ENCODE measurements around the gene PCSK5. TPM values are rescaled to one million over a fixed set of nuclear protein-coding genes. Genes with fewer than 3 reads are reported as not detected.

Gene PCSK5
- total RNA-seq, 1 experiment from 2014 or later, result 0.17 TPM

DNA sequence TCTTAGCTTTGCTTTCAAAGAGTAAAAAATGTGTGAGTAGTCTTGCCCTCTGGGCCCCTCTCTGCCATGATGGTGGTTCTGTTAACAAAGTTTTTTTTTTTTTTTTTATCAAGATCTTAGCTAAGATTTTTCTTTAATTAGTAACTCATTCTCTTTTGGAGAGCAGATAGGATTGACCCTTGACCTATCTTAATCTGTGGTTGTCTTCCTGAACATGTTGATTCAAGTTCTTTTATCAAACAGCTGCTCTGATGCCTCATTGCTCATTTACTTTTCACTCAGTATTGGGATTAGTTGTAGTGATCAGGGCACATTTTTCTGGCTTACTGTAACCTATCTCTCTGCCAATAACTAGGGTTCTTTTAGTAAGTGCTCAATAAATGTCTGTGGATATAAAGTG lies 106.3 kb downstream of the PCSK5 start:
- H3K4me3 ChIP-seq (ENCODE audit: low read depth, low read length, poor library complexity, severe bottlenecking), result no peak overlapping the region
- no TSS peak for BruUV-seq (replicated peaks)
- H3K4me1 ChIP-seq (ENCODE audit: insufficient read depth, low read length, poor library complexity, severe bottlenecking), result no peaks in the 10 kb centered on the region
- no peaks in the 10 kb centered on the region for H3K36me3 ChIP-seq (ENCODE audit: insufficient read depth, low read length, poor library complexity, severe bottlenecking)
- TF ChIP-seq EZH2 (IDR thresholded peaks at IDR 0.05; ENCODE audit: borderline replicate concordance, low read depth, low read length, poor library complexity, severe bottlenecking), result no peak
- TF ChIP-seq, protein P1, sequence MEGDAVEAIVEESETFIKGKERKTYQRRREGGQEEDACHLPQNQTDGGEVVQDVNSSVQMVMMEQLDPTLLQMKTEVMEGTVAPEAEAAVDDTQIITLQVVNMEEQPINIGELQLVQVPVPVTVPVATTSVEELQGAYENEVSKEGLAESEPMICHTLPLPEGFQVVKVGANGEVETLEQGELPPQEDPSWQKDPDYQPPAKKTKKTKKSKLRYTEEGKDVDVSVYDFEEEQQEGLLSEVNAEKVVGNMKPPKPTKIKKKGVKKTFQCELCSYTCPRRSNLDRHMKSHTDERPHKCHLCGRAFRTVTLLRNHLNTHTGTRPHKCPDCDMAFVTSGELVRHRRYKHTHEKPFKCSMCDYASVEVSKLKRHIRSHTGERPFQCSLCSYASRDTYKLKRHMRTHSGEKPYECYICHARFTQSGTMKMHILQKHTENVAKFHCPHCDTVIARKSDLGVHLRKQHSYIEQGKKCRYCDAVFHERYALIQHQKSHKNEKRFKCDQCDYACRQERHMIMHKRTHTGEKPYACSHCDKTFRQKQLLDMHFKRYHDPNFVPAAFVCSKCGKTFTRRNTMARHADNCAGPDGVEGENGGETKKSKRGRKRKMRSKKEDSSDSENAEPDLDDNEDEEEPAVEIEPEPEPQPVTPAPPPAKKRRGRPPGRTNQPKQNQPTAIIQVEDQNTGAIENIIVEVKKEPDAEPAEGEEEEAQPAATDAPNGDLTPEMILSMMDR (conservative IDR thresholded peaks at IDR 0.05; ENCODE audit: low read depth, low read length), result no peak
- H3K9me3 ChIP-seq (ENCODE audit: low read depth, low read length, poor library complexity, severe bottlenecking), result no peaks in the 10 kb centered on the region
- POLR2A ChIA-PET (ENCODE audit: low non-redundant PET), result no interaction called here
- intact Hi-C loops (cut with micrococcal nuclease; ENCODE audit: unreplicated experiment), result no loop called here
- H3K27me3 ChIP-seq (replicated peaks; ENCODE audit: insufficient read depth, low read depth, low read length, poor library complexity), result peaks cover 9% of the 10 kb centered on the region
- H3K27ac ChIP-seq (ENCODE audit: low read depth, low read length, poor library complexity, severe bottlenecking), result no peak overlapping the region
- CTCF ChIA-PET, result no interaction called here
- no peak for DNase-seq (ENCODE audit: low spot score)

DNA sequence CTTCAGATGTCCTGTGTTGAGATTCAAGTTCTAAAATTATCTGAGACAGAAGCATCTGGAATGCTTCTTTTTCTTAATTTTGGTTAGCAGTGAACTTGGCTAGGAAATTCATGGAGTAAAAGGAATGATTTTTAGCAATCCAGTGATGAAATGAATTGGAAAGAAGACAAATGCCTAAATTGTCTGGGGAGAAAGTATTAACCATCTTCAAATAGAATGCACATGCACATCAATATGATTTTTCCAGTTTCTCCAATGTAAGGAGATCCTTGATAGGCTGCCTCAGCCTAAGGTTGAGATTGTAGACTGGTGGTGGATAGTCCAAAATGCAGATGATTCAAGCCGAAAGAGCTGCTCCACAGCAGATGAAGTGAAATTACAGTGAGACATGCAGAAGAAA lies 106.7 kb downstream of the PCSK5 start:
- peaks cover 9% of the 10 kb centered on the region for H3K27me3 ChIP-seq (replicated peaks; ENCODE audit: insufficient read depth, low read depth, low read length, poor library complexity)
- BruUV-seq (replicated peaks), result no TSS peak
- intact Hi-C loops (cut with micrococcal nuclease; ENCODE audit: unreplicated experiment), result no loop called here
- no peak overlapping the region for H3K27ac ChIP-seq (ENCODE audit: low read depth, low read length, poor library complexity, severe bottlenecking)
- ChIA-PET POLR2A (ENCODE audit: low non-redundant PET) (no interaction called here), CTCF (no interaction called here)
- no peak for DNase-seq (ENCODE audit: low spot score)
- no peaks in the 10 kb centered on the region for H3K36me3 ChIP-seq (ENCODE audit: insufficient read depth, low read length, poor library complexity, severe bottlenecking)
- no peak overlapping the region for H3K4me3 ChIP-seq (ENCODE audit: low read depth, low read length, poor library complexity, severe bottlenecking)
- no peaks in the 10 kb centered on the region for H3K9me3 ChIP-seq (ENCODE audit: low read depth, low read length, poor library complexity, severe bottlenecking)
- TF ChIP-seq EZH2 (IDR thresholded peaks at IDR 0.05; ENCODE audit: borderline replicate concordance, low read depth, low read length, poor library complexity, severe bottlenecking), result no peak
- TF ChIP-seq, protein P1 (conservative IDR thresholded peaks at IDR 0.05; ENCODE audit: low read depth, low read length), result no peak
- H3K4me1 ChIP-seq (ENCODE audit: insufficient read depth, low read length, poor library complexity, severe bottlenecking), result no peaks in the 10 kb centered on the region

DNA sequence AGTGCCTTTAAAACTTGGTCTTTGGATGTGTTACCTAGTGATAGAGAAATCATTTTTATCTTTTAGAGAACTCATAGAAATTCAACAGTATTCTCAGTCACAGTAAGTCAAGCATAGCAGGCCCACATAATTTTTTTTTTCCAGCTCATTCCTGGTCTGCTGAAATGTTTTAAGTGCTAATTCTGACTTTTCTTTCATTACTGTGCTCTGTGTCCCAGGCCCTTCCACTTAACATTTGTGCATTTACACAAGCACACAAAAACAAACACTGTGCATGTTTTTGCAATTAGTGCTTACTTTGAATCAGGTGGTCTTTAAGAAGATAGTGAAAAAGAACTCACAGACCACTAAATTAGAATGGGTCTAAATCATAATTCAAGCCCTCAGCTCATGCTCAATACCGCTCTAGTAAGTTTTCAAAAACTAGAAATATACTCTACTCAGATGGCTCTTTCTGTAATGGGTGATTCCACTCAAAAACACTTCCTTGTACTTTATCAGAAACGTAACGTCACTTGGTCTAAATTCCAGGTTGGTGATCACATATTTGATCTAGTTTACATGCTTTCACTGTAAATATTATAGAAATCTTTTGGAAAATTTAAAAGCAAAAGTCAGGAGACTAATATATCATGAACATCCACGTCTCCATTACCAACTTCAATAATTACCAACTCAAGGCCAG lies 107.8 kb downstream of the PCSK5 start:
- ChIA-PET POLR2A (ENCODE audit: low non-redundant PET) (no interaction called here), CTCF (no interaction called here)
- H3K36me3 ChIP-seq (ENCODE audit: insufficient read depth, low read length, poor library complexity, severe bottlenecking), result no peaks in the 10 kb centered on the region
- TF ChIP-seq, protein P1 (conservative IDR thresholded peaks at IDR 0.05; ENCODE audit: low read depth, low read length), result no peak
- TF ChIP-seq EZH2 (IDR thresholded peaks at IDR 0.05; ENCODE audit: borderline replicate concordance, low read depth, low read length, poor library complexity, severe bottlenecking), result no peak
- no peak overlapping the region for H3K4me3 ChIP-seq (ENCODE audit: low read depth, low read length, poor library complexity, severe bottlenecking)
- BruUV-seq (replicated peaks), result no TSS peak
- H3K27me3 ChIP-seq (replicated peaks; ENCODE audit: insufficient read depth, low read depth, low read length, poor library complexity), result peaks cover 13% of the 10 kb centered on the region
- H3K4me1 ChIP-seq (ENCODE audit: insufficient read depth, low read length, poor library complexity, severe bottlenecking), result no peaks in the 10 kb centered on the region
- H3K27ac ChIP-seq (ENCODE audit: low read depth, low read length, poor library complexity, severe bottlenecking), result no peak overlapping the region
- no peaks in the 10 kb centered on the region for H3K9me3 ChIP-seq (ENCODE audit: low read depth, low read length, poor library complexity, severe bottlenecking)
- intact Hi-C loops (cut with micrococcal nuclease; ENCODE audit: unreplicated experiment), result no loop called here
- no peak for DNase-seq (ENCODE audit: low spot score)

Measured in A673 (cell line).